ENCODE results near the gene CDH6.

- TF ChIP-seq CTCF (conservative IDR thresholded peaks at IDR 0.05; ENCODE audit: low read depth in 2 of 2) (no peak), EZH2 (IDR thresholded peaks at IDR 0.05; ENCODE audit: low read depth, unreplicated experiment) (no peak), POLR2AphosphoS5 (IDR thresholded peaks at IDR 0.05; ENCODE audit: low read depth) (no peak), ZNF114 (CRISPR knock-in tag; IDR thresholded peaks at IDR 0.05) (no peak), NANOG (IDR thresholded peaks at IDR 0.05; ENCODE audit: borderline replicate concordance) (no peak), EZH2phosphoT487 (IDR thresholded peaks at IDR 0.05; ENCODE audit: unreplicated experiment) (no peak)
- TF ChIP-seq, protein P1, sequence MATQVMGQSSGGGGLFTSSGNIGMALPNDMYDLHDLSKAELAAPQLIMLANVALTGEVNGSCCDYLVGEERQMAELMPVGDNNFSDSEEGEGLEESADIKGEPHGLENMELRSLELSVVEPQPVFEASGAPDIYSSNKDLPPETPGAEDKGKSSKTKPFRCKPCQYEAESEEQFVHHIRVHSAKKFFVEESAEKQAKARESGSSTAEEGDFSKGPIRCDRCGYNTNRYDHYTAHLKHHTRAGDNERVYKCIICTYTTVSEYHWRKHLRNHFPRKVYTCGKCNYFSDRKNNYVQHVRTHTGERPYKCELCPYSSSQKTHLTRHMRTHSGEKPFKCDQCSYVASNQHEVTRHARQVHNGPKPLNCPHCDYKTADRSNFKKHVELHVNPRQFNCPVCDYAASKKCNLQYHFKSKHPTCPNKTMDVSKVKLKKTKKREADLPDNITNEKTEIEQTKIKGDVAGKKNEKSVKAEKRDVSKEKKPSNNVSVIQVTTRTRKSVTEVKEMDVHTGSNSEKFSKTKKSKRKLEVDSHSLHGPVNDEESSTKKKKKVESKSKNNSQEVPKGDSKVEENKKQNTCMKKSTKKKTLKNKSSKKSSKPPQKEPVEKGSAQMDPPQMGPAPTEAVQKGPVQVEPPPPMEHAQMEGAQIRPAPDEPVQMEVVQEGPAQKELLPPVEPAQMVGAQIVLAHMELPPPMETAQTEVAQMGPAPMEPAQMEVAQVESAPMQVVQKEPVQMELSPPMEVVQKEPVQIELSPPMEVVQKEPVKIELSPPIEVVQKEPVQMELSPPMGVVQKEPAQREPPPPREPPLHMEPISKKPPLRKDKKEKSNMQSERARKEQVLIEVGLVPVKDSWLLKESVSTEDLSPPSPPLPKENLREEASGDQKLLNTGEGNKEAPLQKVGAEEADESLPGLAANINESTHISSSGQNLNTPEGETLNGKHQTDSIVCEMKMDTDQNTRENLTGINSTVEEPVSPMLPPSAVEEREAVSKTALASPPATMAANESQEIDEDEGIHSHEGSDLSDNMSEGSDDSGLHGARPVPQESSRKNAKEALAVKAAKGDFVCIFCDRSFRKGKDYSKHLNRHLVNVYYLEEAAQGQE (IDR thresholded peaks at IDR 0.05; ENCODE audit: unreplicated experiment), result no peak
Observed at GRCh38 chr5:31213257-31213656, 19.8 kb downstream of the CDH6 start.
